OCI-LY7 (cell line): ENCODE data around the gene FAM168B.

Source experiments
- EZH2phosphoT487 ChIP-seq: fragments of 200-600 bp; sonication (generic); IDR thresholded peaks from 2 replicates; pipeline ENCODE4 v1.6.1; 2018; ENCODE audit warnings: low read depth, borderline replicate concordance, mild to moderate bottlenecking, mixed run types, antibody characterized with exemption, low read length, moderate library complexity, mixed read lengths
- TF ChIP-seq, protein P1 (sequence below): fragments of 200-600 bp; sonication (generic); conservative IDR thresholded peaks from 2 replicates; pipeline ENCODE4 v1.5.1; 2014; ENCODE audit warnings: mild to moderate bottlenecking, antibody characterized with exemption, low read length, moderate library complexity, mixed read lengths

GRCh38 chr2:131064589-131065512 is 28.4 kb downstream of the FAM168B start:
- TF ChIP-seq, protein P1, sequence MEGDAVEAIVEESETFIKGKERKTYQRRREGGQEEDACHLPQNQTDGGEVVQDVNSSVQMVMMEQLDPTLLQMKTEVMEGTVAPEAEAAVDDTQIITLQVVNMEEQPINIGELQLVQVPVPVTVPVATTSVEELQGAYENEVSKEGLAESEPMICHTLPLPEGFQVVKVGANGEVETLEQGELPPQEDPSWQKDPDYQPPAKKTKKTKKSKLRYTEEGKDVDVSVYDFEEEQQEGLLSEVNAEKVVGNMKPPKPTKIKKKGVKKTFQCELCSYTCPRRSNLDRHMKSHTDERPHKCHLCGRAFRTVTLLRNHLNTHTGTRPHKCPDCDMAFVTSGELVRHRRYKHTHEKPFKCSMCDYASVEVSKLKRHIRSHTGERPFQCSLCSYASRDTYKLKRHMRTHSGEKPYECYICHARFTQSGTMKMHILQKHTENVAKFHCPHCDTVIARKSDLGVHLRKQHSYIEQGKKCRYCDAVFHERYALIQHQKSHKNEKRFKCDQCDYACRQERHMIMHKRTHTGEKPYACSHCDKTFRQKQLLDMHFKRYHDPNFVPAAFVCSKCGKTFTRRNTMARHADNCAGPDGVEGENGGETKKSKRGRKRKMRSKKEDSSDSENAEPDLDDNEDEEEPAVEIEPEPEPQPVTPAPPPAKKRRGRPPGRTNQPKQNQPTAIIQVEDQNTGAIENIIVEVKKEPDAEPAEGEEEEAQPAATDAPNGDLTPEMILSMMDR = no peak
- no peak for TF ChIP-seq EZH2phosphoT487
